ENCODE data around the gene RFX4. TPM values are rescaled to one million over a fixed set of nuclear protein-coding genes. Genes with fewer than 3 reads are reported as not detected.

RFX4 gene
- total RNA-seq, 1 donor from 2014 or later, result not detected

GRCh38 chr12:106717673-106718072 is 134.9 kb downstream of the RFX4 start:
- Mint-ChIP-seq H3K4me1 (ENCODE audit: low read depth, unreplicated experiment) (no peaks in the 10 kb centered on the region), H3K27me3 (ENCODE audit: unreplicated experiment) (no peaks in the 10 kb centered on the region), H3K27ac (ENCODE audit: unreplicated experiment) (no peak overlapping the region), H3K4me3 (ENCODE audit: unreplicated experiment) (no peak overlapping the region), H3K9me3 (ENCODE audit: unreplicated experiment) (no peaks in the 10 kb centered on the region), H3K36me3 (ENCODE audit: unreplicated experiment) (no peaks in the 10 kb centered on the region)
- DNase-seq, result no peak
- no peak for TF ChIP-seq CTCF (IDR thresholded peaks at IDR 0.05; ENCODE audit: partially characterized antibody, unreplicated experiment)

- Mint-ChIP-seq H3K27ac (ENCODE audit: unreplicated experiment) (no peak overlapping the region), H3K9me3 (ENCODE audit: unreplicated experiment) (peaks cover 1% of the 10 kb centered on the region), H3K4me3 (ENCODE audit: unreplicated experiment) (no peak overlapping the region), H3K36me3 (ENCODE audit: unreplicated experiment) (no peaks in the 10 kb centered on the region), H3K27me3 (ENCODE audit: unreplicated experiment) (no peaks in the 10 kb centered on the region), H3K4me1 (ENCODE audit: low read depth, unreplicated experiment) (no peaks in the 10 kb centered on the region)
- no peak for DNase-seq
- no peak for TF ChIP-seq CTCF (IDR thresholded peaks at IDR 0.05; ENCODE audit: partially characterized antibody, unreplicated experiment)
Measured at GRCh38 chr12:106719879-106720278, 137.1 kb downstream of the RFX4 start.

- no peak for TF ChIP-seq CTCF (IDR thresholded peaks at IDR 0.05; ENCODE audit: partially characterized antibody, unreplicated experiment)
- no peaks in the 10 kb centered on the region for H3K4me1 Mint-ChIP-seq (ENCODE audit: low read depth, unreplicated experiment)
- H3K27ac Mint-ChIP-seq (ENCODE audit: unreplicated experiment), result no peak overlapping the region
- H3K27me3 Mint-ChIP-seq (ENCODE audit: unreplicated experiment), result no peaks in the 10 kb centered on the region
- H3K4me3 Mint-ChIP-seq (ENCODE audit: unreplicated experiment), result no peak overlapping the region
- peaks cover 1% of the 10 kb centered on the region for H3K9me3 Mint-ChIP-seq (ENCODE audit: unreplicated experiment)
- DNase-seq, result no peak
- H3K36me3 Mint-ChIP-seq (ENCODE audit: unreplicated experiment), result no peaks in the 10 kb centered on the region
Measured at GRCh38 chr12:106720696-106721095, 137.9 kb downstream of the RFX4 start.

GRCh38 chr12:106721915-106722314 is 139.1 kb downstream of the RFX4 start:
- DNase-seq, result no peak
- peaks cover 1% of the 10 kb centered on the region for H3K9me3 Mint-ChIP-seq (ENCODE audit: unreplicated experiment)
- no peak overlapping the region for H3K4me3 Mint-ChIP-seq (ENCODE audit: unreplicated experiment)
- H3K36me3 Mint-ChIP-seq (ENCODE audit: unreplicated experiment), result no peaks in the 10 kb centered on the region
- TF ChIP-seq CTCF (IDR thresholded peaks at IDR 0.05; ENCODE audit: partially characterized antibody, unreplicated experiment), result no peak
- no peaks in the 10 kb centered on the region for H3K27me3 Mint-ChIP-seq (ENCODE audit: unreplicated experiment)
- no peak overlapping the region for H3K27ac Mint-ChIP-seq (ENCODE audit: unreplicated experiment)
- no peaks in the 10 kb centered on the region for H3K4me1 Mint-ChIP-seq (ENCODE audit: low read depth, unreplicated experiment)

GRCh38 chr12:106722837-106723236 is 140.0 kb downstream of the RFX4 start:
- no peak for DNase-seq
- H3K36me3 Mint-ChIP-seq (ENCODE audit: unreplicated experiment), result no peaks in the 10 kb centered on the region
- H3K4me3 Mint-ChIP-seq (ENCODE audit: unreplicated experiment), result no peak overlapping the region
- H3K27me3 Mint-ChIP-seq (ENCODE audit: unreplicated experiment), result no peaks in the 10 kb centered on the region
- H3K4me1 Mint-ChIP-seq (ENCODE audit: low read depth, unreplicated experiment), result no peaks in the 10 kb centered on the region
- H3K9me3 Mint-ChIP-seq (ENCODE audit: unreplicated experiment), result peaks cover 1% of the 10 kb centered on the region
- H3K27ac Mint-ChIP-seq (ENCODE audit: unreplicated experiment), result no peak overlapping the region
- no peak for TF ChIP-seq CTCF (IDR thresholded peaks at IDR 0.05; ENCODE audit: partially characterized antibody, unreplicated experiment)
